ENCODE results near the gene ULK3. TPM values are rescaled to one million over a fixed set of nuclear protein-coding genes. Genes with fewer than 3 reads are reported as not detected.

The ULK3 gene
- total and polyA plus RNA-seq, 10 of the 15 experiments (the other 5 are each of a cell fraction or from before 2014, with no cell fraction given): 0.64 to 38.8 (median 27.1) TPM

GRCh38 chr15:74799255-74799855 lies 43.6 kb downstream of the ULK3 start (continued):
- TF ChIP-seq NFYB (IDR thresholded peaks at IDR 0.05; ENCODE audit: insufficient read depth, low read depth, low read length): no peak
- peak; percentile 52 for TF ChIP-seq ZNF687 (IDR thresholded peaks at IDR 0.05)
- peak in 2 of 3 experiments; percentile 11 to 52; a peak in 4 of 6 replicates for TF ChIP-seq CTCF (IDR thresholded peaks at IDR 0.05 in 2 of 3, conservative IDR thresholded peaks at IDR 0.05 in 1 of 3; ENCODE audit: control insufficient read depth in 2 of 3, extremely low read depth in 1 of 3, insufficient read depth in 1 of 3, low read depth in 3 of 3, low read length in 3 of 3)
- no peak for TF ChIP-seq CHD1 (IDR thresholded peaks at IDR 0.05; ENCODE audit: low read depth, low read length)
- peak; percentile 10; the same call in 1 of the 2 replicates for TF ChIP-seq NR2F1 (conservative IDR thresholded peaks at IDR 0.05)
- TF ChIP-seq TAF1 (IDR thresholded peaks at IDR 0.05; ENCODE audit: borderline replicate concordance, low read depth, low read length): no peak
- no peak for TF ChIP-seq EGR1 (IDR thresholded peaks at IDR 0.05; ENCODE audit: borderline replicate concordance in 1 of 2, low read depth in 2 of 2, low read length in 2 of 2)
- no peak for TF ChIP-seq IKZF1 (conservative IDR thresholded peaks at IDR 0.05)
- no peak for TF ChIP-seq ZBTB40 (IDR thresholded peaks at IDR 0.05; ENCODE audit: borderline replicate concordance)
- TF ChIP-seq MTA3 (IDR thresholded peaks at IDR 0.05; ENCODE audit: borderline replicate concordance, low read length): no peak
- TF ChIP-seq SMAD5 (IDR thresholded peaks at IDR 0.05; ENCODE audit: low read depth): no peak
- no peak for TF ChIP-seq GATAD2B (conservative IDR thresholded peaks at IDR 0.05; ENCODE audit: low read depth)
- peak; percentile 37 for TF ChIP-seq NR2C2 (IDR thresholded peaks at IDR 0.05; ENCODE audit: borderline replicate concordance, control insufficient read depth, insufficient read length, low read depth)
- no peak for TF ChIP-seq ATF2 (IDR thresholded peaks at IDR 0.05; ENCODE audit: low read length)
- no peak for TF ChIP-seq KLF5 (IDR thresholded peaks at IDR 0.05; ENCODE audit: partially characterized antibody)
- peak; percentile 38; the same call in 1 of the 2 replicates for TF ChIP-seq NR2C1 (IDR thresholded peaks at IDR 0.05)
- TF ChIP-seq ZNF274 (IDR thresholded peaks at IDR 0.05; ENCODE audit: insufficient read depth, insufficient read length): no peak
- no peak for TF ChIP-seq NBN (IDR thresholded peaks at IDR 0.05)
- TF ChIP-seq MXI1 (IDR thresholded peaks at IDR 0.05; ENCODE audit: low read depth, low read length): 0 out of 2 replicates have a peak, but pooled peaks have one; percentile 30

All from GM12878 (cell line).